OCI-LY7 (cell line): ENCODE measurements around the gene WASF3. TPM values are rescaled to one million over a fixed set of nuclear protein-coding genes. Genes with fewer than 3 reads are reported as not detected.

Source experiments
- BruUV-seq: library from RNA; stranded (reverse); fragments of 400-500 nt; replicated peaks from 2 replicates; lab custom pipeline; 2021; lab: Mats Ljungman, UMichigan
- CTCF ChIA-PET: fragments of 300-600 bp; sonication (Branson Sonifier 250); formaldehyde crosslinking; loops from one replicate; lab custom pipeline; 2022; ENCODE audit warnings: antibody characterized with exemption; ENCODE audit not compliant: unreplicated experiment; lab: Charles Lee
- POLR2A ChIA-PET: fragments of 300-600 bp; sonication (Branson Sonifier 250); formaldehyde crosslinking; loops from one replicate; lab custom pipeline; 2022; ENCODE audit warnings: antibody characterized with exemption; lab: Charles Lee
- DNase-seq: peaks from one replicate; pipeline ENCODE4 v3.0.0-alpha.2; 2015; ENCODE audit warnings: low spot score
- H2AFZ ChIP-seq: fragments of 200-600 bp; sonication (generic), shearing (Covaris generic); 2 replicates; pipeline ENCODE4 v1.6.1; 2014; ENCODE audit warnings: mild to moderate bottlenecking, antibody characterized with exemption, low read length, moderate library complexity
- H3K27ac ChIP-seq: fragments of 200-600 bp; sonication (generic); 2 replicates; pipeline ENCODE4 v1.5.1; 2014; ENCODE audit warnings: mixed run types, low read depth, mild to moderate bottlenecking, moderate library complexity, low read length, inconsistent platforms; ENCODE audit not compliant: poor library complexity, severe bottlenecking
- H3K36me3 ChIP-seq: fragments of 200-600 bp; sonication (generic); 2 replicates; pipeline ENCODE4 v1.6.1; 2014; ENCODE audit warnings: mild to moderate bottlenecking, antibody characterized with exemption, low read length, moderate library complexity, mixed read lengths; ENCODE audit not compliant: insufficient read depth
- H3K4me1 ChIP-seq: fragments of 200-600 bp; sonication (generic); 2 replicates; pipeline ENCODE4 v1.5.1; 2014; ENCODE audit warnings: mild to moderate bottlenecking, low read length; ENCODE audit not compliant: insufficient read depth, poor library complexity, severe bottlenecking
- H3K4me2 ChIP-seq: fragments of 200-600 bp; sonication (generic); 2 replicates; pipeline ENCODE4 v1.6.1; 2014; ENCODE audit warnings: mild to moderate bottlenecking, low read length
- H3K4me3 ChIP-seq: fragments of 200-600 bp; sonication (generic); 2 replicates; pipeline ENCODE4 v1.5.1; 2014; ENCODE audit warnings: mild to moderate bottlenecking, low read depth, low read length; ENCODE audit not compliant: poor library complexity, severe bottlenecking
- H3K79me2 ChIP-seq: fragments of 200-600 bp; sonication (generic); 2 replicates; pipeline ENCODE4 v1.6.1; 2016; ENCODE audit warnings: low read depth, mild to moderate bottlenecking, low read length, moderate library complexity, mixed read lengths; ENCODE audit not compliant: insufficient read depth
- H3K9me2 ChIP-seq: fragments of 200-600 bp; sonication (generic); 2 replicates; pipeline ENCODE4 v1.6.1; 2016; ENCODE audit warnings: mild to moderate bottlenecking, low read length, mixed read lengths; ENCODE audit not compliant: insufficient read depth
- H3K9me3 ChIP-seq: fragments of 200-600 bp; sonication (generic); 2 replicates; pipeline ENCODE4 v1.6.1; 2014; ENCODE audit warnings: mild to moderate bottlenecking, mixed run types, low read length, mixed read lengths
- H4K20me1 ChIP-seq: fragments of 200-600 bp; sonication (generic); 2 replicates; pipeline ENCODE4 v1.6.1; 2014; ENCODE audit warnings: mild to moderate bottlenecking, antibody characterized with exemption, low read length, moderate library complexity, mixed read lengths; ENCODE audit not compliant: insufficient read depth
- CTCF ChIP-seq: fragments of 200-600 bp; sonication (generic); conservative IDR thresholded peaks from 2 replicates; pipeline ENCODE4 v1.5.1; 2014; ENCODE audit warnings: mild to moderate bottlenecking, antibody characterized with exemption, low read length, moderate library complexity, mixed read lengths
- EZH2phosphoT487 ChIP-seq: fragments of 200-600 bp; sonication (generic); IDR thresholded peaks from 2 replicates; pipeline ENCODE4 v1.6.1; 2018; ENCODE audit warnings: low read depth, borderline replicate concordance, mild to moderate bottlenecking, mixed run types, antibody characterized with exemption, low read length, moderate library complexity, mixed read lengths
- intact Hi-C: fragments of 100-400 bp; cut with micrococcal nuclease; formaldehyde crosslinking; loops from one replicate; pipeline ENCODE4 v1.10.0; 2022; ENCODE audit not compliant: unreplicated experiment
- total RNA-seq, 2 experiments: library from RNA; depleted of rRNA in 1 of 2; stranded (reverse); fragments of >200 nt in 1 of 2; shearing (Covaris generic) in 1 of 2; gene quantifications; 2 replicates each; pipeline ENCODE4 v1.2.3, GENCODE V29; 2014 to 2022

WASF3 gene
- total RNA-seq, 2 experiments from 2014 or later = 0.17 to 0.19 TPM

GRCh38 chr13:26686285-26686684 is 128.8 kb downstream of the WASF3 start:
- H3K4me2 ChIP-seq = no peak overlapping the region
- ChIA-PET CTCF (no interaction called here), POLR2A (no interaction called here)
- no peak overlapping the region for H2AFZ ChIP-seq
- no peaks in the 10 kb centered on the region for H4K20me1 ChIP-seq
- H3K27ac ChIP-seq = no peak overlapping the region
- H3K79me2 ChIP-seq = no peaks in the 10 kb centered on the region
- no peaks in the 10 kb centered on the region for H3K36me3 ChIP-seq
- no peak for TF ChIP-seq CTCF
- TF ChIP-seq EZH2phosphoT487 = no peak
- no peaks in the 10 kb centered on the region for H3K4me1 ChIP-seq
- intact Hi-C loops = no loop called here
- DNase-seq = no peak
- H3K4me3 ChIP-seq = no peak overlapping the region
- H3K9me3 ChIP-seq = peaks cover 13% of the 10 kb centered on the region; the same call in 1 of the 2 replicates
- H3K9me2 ChIP-seq = no peaks in the 10 kb centered on the region
- no TSS peak for BruUV-seq

- TF ChIP-seq EZH2phosphoT487 = no peak
- no peak for TF ChIP-seq CTCF
- BruUV-seq = no TSS peak
- CTCF ChIA-PET = no interaction called here
- intact Hi-C loops = no loop called here
- Histone ChIP-seq H3K9me2 (no peaks in the 10 kb centered on the region), H3K9me3 (peaks cover 15% of the 10 kb centered on the region; the same call in 1 of the 2 replicates), H3K79me2 (no peaks in the 10 kb centered on the region), H3K4me1 (no peaks in the 10 kb centered on the region), H3K4me2 (no peak overlapping the region), H3K27ac (no peak overlapping the region), H3K4me3 (no peak overlapping the region), H2AFZ (no peak overlapping the region), H4K20me1 (no peaks in the 10 kb centered on the region), H3K36me3 (no peaks in the 10 kb centered on the region)
- no peak for DNase-seq
- POLR2A ChIA-PET = interaction anchor here (0.6 to 0.8 kb wide), 2 partner anchors 29 to 889 kb away, joined by 3 to 5 read pairs; no protein-coding TSS in a partner anchor
Observed at GRCh38 chr13:26688286-26688685, 130.8 kb downstream of the WASF3 start.

DNA sequence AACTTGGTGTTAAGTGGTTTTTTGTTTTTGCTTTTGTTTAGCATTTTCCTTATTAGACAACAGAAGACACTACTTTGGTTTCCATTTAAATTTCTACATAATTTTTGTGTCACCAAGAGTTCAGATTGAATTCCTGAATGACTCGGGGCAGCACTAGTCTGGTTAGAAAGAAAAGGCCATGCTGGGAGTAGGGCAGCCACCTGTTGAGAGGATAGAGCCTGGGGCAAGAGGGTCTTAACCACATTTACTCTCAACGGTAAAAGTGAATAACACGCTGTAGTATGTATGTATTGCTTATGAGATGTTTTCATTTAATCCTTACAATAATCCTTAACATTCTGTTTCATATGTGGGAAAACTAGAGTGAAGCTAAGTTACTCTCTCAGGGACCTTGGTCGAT is 131.5 kb downstream of the WASF3 start:
- ChIA-PET POLR2A (no interaction called here), CTCF (no interaction called here)
- H3K9me2 ChIP-seq = no peaks in the 10 kb centered on the region
- H2AFZ ChIP-seq = no peak overlapping the region
- no TSS peak for BruUV-seq
- no peaks in the 10 kb centered on the region for H3K4me1 ChIP-seq
- H3K36me3 ChIP-seq = no peaks in the 10 kb centered on the region
- H3K9me3 ChIP-seq = peaks cover 15% of the 10 kb centered on the region; the same call in 1 of the 2 replicates
- no peak overlapping the region for H3K4me2 ChIP-seq
- no peaks in the 10 kb centered on the region for H3K79me2 ChIP-seq
- intact Hi-C loops = no loop called here
- H4K20me1 ChIP-seq = no peaks in the 10 kb centered on the region
- DNase-seq = no peak
- H3K27ac ChIP-seq = no peak overlapping the region
- TF ChIP-seq EZH2phosphoT487 (no peak), CTCF (no peak)
- H3K4me3 ChIP-seq = no peak overlapping the region
